HEK293T (cell line): ENCODE measurements around the gene MYORG.

Experiments used
- ARNT ChIP-seq: fragments of 450-650 bp; IDR thresholded peaks from 2 replicates; pipeline ENCODE4 v1.6.1; 2017; ENCODE audit warnings: mild to moderate bottlenecking
- ELF4 ChIP-seq: fragments of 450-650 bp; IDR thresholded peaks from 2 replicates; pipeline ENCODE4 v1.6.1; 2017; ENCODE audit warnings: antibody characterized with exemption
- FOXA1 ChIP-seq: fragments of 450-650 bp; IDR thresholded peaks from 2 replicates; pipeline ENCODE4 v1.6.1; 2016; ENCODE audit warnings: mild to moderate bottlenecking
- FOXK2 ChIP-seq: fragments of 450-650 bp; IDR thresholded peaks from 2 replicates; pipeline ENCODE4 v1.6.1; 2016; ENCODE audit warnings: mild to moderate bottlenecking
- FOXM1 ChIP-seq: fragments of 450-650 bp; IDR thresholded peaks from 2 replicates; pipeline ENCODE4 v1.6.1; 2017; ENCODE audit warnings: mild to moderate bottlenecking, borderline replicate concordance
- L3MBTL2 ChIP-seq: fragments of 450-650 bp; conservative IDR thresholded peaks from 2 replicates; pipeline ENCODE4 v1.6.1; 2016; ENCODE audit warnings: mild to moderate bottlenecking
- PKNOX1 ChIP-seq: fragments of 450-650 bp; IDR thresholded peaks from 2 replicates; pipeline ENCODE4 v1.6.1; 2016
- SP1 ChIP-seq: fragments of 450-650 bp; IDR thresholded peaks from 2 replicates; pipeline ENCODE4 v1.6.1; 2017
- SUZ12 ChIP-seq: fragments of 450-650 bp; IDR thresholded peaks from 2 replicates; pipeline ENCODE4 v1.6.1; 2016; ENCODE audit warnings: mild to moderate bottlenecking
- ZNF384 ChIP-seq: fragments of 450-650 bp; IDR thresholded peaks from 2 replicates; pipeline ENCODE4 v1.6.1; 2016

DNA sequence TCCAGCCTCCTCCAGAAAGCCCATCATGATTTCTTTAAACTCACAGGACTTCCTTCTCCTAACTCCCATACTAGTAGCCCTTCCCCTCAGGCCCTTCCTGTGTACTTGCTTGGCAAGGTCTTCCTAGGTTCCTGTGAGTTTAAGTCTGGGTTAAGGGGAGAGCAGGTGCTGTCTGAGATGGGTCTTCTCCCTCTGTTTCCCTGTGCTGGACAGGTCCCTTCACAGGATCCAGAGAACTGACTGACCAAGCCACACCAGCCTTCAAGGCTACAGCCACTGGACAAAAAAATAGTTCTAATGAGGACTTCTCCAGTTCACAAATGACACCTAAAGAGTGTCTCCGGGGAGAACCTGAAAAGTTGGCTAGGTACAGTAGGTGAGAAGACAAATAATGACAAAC is 29.5 kb upstream of the MYORG start:
- TF ChIP-seq ARNT (no peak), SUZ12 (no peak), SP1 (no peak), FOXM1 (no peak), L3MBTL2 (no peak), ZNF384 (no peak), FOXK2 (no peak), PKNOX1 (no peak), FOXA1 (no peak), ELF4 (no peak)
